GM20000 (cell line): Measurements from ENCODE around the gene MMP24OS.
"Not testable (repeated sequence)": the region's sequence is repeated elsewhere in the genome, so short reads cannot be mapped to it uniquely, and the experiment has no call there.

Experiments
- DNase-seq: peaks from one replicate; pipeline ENCODE4 v3.0.0; 2012; ENCODE audit warnings: low spot score
- TF ChIP-seq, protein P1 (sequence below): IDR thresholded peaks from 2 replicates; pipeline ENCODE4 v1.5.1; 2012; ENCODE audit warnings: mild to moderate bottlenecking, control low read depth; ENCODE audit errors: extremely low read depth, missing control alignments

Gene MMP24OS

GRCh38 chr20:35260426-35260825, 17.5 kb downstream of the MMP24OS start:
- TF ChIP-seq, protein P1, sequence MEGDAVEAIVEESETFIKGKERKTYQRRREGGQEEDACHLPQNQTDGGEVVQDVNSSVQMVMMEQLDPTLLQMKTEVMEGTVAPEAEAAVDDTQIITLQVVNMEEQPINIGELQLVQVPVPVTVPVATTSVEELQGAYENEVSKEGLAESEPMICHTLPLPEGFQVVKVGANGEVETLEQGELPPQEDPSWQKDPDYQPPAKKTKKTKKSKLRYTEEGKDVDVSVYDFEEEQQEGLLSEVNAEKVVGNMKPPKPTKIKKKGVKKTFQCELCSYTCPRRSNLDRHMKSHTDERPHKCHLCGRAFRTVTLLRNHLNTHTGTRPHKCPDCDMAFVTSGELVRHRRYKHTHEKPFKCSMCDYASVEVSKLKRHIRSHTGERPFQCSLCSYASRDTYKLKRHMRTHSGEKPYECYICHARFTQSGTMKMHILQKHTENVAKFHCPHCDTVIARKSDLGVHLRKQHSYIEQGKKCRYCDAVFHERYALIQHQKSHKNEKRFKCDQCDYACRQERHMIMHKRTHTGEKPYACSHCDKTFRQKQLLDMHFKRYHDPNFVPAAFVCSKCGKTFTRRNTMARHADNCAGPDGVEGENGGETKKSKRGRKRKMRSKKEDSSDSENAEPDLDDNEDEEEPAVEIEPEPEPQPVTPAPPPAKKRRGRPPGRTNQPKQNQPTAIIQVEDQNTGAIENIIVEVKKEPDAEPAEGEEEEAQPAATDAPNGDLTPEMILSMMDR, result no peak
- DNase-seq, result no peak

- TF ChIP-seq, protein P1, result no peak
- no peak for DNase-seq
These were observed 20.6 kb downstream of the MMP24OS start for GRCh38 chr20:35257175-35257909.

GRCh38 chr20:35254448-35254999, 23.4 kb downstream of the MMP24OS start:
- DNase-seq, result no peak
- TF ChIP-seq, protein P1, result no peak

DNA sequence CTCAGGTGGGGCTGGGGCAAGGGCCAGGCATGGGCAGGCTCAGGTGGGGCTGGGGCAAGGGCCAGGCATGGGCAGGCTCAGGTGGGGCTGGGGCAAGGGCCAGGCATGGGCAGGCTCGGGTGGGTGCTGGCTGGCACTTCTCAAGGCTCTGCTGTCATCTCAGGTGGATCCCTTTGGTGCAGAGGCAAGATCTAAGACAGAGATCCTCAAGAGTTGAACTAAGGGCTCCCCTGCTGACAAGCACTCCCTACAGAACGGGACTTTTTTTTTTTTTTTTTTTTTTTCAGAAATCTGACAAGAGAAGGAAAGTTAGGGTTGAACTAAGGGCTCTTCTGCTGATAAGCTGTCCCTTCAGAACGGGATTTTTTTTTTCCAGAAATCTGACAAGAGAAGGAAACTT, 24.9 kb downstream of the MMP24OS start:
- TF ChIP-seq, protein P1, result no peak
- no peak for DNase-seq

GRCh38 chr20:35252598-35252997, 25.3 kb downstream of the MMP24OS start:
- DNase-seq, result not testable (repeated sequence)

- DNase-seq, result no peak
- TF ChIP-seq, protein P1, result no peak
These were observed 25.9 kb downstream of the MMP24OS start for GRCh38 chr20:35252037-35252461.

DNA sequence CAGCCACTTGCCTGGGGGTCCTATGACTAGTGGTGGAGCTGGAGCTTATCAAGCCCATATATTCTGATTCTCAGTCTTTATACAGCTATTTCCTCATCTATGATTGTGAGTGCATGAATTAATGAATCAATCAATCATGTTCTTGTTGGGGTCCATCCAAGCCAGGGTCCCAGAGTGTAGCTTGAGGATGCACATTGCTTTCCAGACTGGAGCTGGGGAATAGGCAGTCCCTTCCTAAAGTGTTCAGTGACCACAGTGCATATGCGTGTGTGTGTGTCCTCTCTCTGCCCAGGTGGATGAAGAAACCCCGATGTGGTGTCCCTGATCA, 26.3 kb downstream of the MMP24OS start:
- TF ChIP-seq, protein P1, result no peak

DNA sequence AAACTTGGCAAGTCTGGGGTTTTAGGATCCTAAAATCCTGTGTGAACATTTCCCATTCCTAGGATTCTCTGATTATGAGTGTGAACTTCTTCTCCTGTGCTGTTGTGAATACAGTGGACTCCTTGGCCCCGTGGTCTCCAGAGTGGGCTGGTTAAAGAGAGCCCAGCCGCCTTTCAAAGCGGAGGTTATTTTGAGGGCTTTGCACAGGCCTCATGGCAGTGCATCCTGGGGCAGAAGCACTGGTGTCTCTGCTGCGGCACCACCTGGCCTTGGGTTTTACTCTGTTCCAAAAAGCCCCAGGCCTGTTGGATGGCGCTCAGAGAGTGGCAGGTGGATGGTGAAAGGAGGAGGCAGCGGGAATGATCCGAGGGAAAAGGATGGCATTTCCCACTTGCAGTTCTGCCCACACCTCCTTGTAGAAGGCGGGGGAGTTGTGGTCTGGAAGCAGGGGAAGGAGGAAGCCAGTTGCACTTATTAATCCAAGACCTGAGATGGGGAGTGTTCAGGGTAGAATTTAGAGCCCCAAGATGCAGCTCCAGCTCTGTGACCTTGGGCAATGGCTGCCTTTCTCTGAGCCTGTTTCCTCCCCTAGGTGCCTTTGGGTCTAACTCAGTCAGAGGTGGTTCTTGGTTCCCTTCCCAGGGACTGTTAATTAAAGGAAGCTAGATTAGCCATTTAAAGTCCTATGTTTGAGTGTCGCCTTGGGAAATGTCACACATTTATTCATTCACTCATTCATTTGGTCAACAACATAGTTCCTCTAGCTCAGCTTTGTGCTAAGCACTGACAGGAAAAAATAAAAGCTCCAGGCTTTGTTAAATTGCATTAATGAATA, 29.1 kb downstream of the MMP24OS start:
- no peak for DNase-seq
- TF ChIP-seq, protein P1, result no peak

More for the DNA sequence above, 26.3 kb downstream of the MMP24OS start:
- DNase-seq, result no peak
